Right atrium auricular region (tissue), 2 donors: ENCODE data around the gene ARHGEF6. TPM values are rescaled to one million over a fixed set of nuclear protein-coding genes. Genes with fewer than 3 reads are reported as not detected.
"Not testable (repeated sequence)": the region's sequence is repeated elsewhere in the genome, so short reads cannot be mapped to it uniquely, and the experiment has no call there.

Experiments
- DNase-seq: peaks from one replicate; pipeline ENCODE4 v3.0.0-alpha.2; 2019; ENCODE audit warnings: low spot score
- H3K27ac ChIP-seq, 2 donors: fragments of 200-600 bp; sonication (generic); 1 replicate in 1 of 2; 2 replicates in 1 of 2; pipeline ENCODE4 v1.5.1; 2016 to 2019
- H3K27me3 ChIP-seq, 2 donors: fragments of 200-600 bp; sonication (generic); one replicate each; pipeline versions ENCODE4 v1.5.1 to v1.6.0; 2017 to 2019
- H3K36me3 ChIP-seq: fragments of 200-600 bp; sonication (generic); one replicate; pipeline ENCODE4 v1.5.1; 2016
- H3K4me1 ChIP-seq, 2 donors: fragments of 200-600 bp; sonication (generic); one replicate each; pipeline versions ENCODE4 v1.5.1 to v1.6.0; 2017 to 2019
- H3K4me3 ChIP-seq, 2 donors: fragments of 200-600 bp; sonication (generic); 1 replicate in 1 of 2; 2 replicates in 1 of 2; pipeline ENCODE4 v1.5.1; 2017 to 2019; ENCODE audit warnings: mild to moderate bottlenecking in 1 of 2, moderate library complexity in 1 of 2
- H3K9me3 ChIP-seq, 2 donors: fragments of 200-600 bp; sonication (generic); one replicate each; pipeline ENCODE4 v1.5.1; 2019
- CTCF ChIP-seq, 2 donors: fragments of 200-600 bp; sonication (generic); IDR thresholded peaks; one replicate each; pipeline ENCODE4 v1.5.1; 2019; ENCODE audit warnings: antibody characterized with exemption in 2 of 2
- total RNA-seq, 2 donors: library from RNA; depleted of rRNA; stranded (reverse); fragments of >200 nt; gene quantifications; one replicate each; pipeline ENCODE4 v1.1.0, GENCODE V29; 2016

Gene ARHGEF6
- total RNA-seq, 2 donors from 2014 or later: 41.3 to 45.8 TPM

DNA sequence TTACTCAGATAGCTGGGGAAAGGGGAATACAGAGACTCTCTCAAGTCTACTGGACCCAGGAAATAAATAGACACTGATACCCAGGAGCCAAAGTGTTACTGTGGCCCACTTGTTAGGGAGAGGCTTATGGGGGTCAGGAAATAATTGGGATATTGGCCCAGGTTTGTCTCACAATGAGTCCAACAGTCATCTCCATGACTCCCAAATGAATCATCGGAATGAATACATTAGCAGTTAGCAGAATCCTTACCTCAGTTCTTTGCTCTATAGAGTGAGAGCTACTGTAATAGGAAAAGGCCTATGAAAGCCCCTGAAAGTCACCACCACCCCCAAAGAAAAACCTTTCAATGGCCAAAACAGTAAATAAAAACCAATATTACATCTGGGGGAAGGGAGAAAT lies 42.4 kb upstream of the ARHGEF6 start:
- Histone ChIP-seq H3K36me3 (peaks cover 5% of the 10 kb centered on the region), H3K27me3 (no peaks in the 10 kb centered on the region), H3K9me3 (no peaks in the 10 kb centered on the region), H3K4me3 (no peak overlapping the region), H3K4me1 (no peaks in the 10 kb centered on the region), H3K27ac (peak overlapping the region in 1 of 2 donors; percentile 50)
- no peak for DNase-seq
- TF ChIP-seq CTCF (IDR thresholded peaks at IDR 0.05): no peak

DNA sequence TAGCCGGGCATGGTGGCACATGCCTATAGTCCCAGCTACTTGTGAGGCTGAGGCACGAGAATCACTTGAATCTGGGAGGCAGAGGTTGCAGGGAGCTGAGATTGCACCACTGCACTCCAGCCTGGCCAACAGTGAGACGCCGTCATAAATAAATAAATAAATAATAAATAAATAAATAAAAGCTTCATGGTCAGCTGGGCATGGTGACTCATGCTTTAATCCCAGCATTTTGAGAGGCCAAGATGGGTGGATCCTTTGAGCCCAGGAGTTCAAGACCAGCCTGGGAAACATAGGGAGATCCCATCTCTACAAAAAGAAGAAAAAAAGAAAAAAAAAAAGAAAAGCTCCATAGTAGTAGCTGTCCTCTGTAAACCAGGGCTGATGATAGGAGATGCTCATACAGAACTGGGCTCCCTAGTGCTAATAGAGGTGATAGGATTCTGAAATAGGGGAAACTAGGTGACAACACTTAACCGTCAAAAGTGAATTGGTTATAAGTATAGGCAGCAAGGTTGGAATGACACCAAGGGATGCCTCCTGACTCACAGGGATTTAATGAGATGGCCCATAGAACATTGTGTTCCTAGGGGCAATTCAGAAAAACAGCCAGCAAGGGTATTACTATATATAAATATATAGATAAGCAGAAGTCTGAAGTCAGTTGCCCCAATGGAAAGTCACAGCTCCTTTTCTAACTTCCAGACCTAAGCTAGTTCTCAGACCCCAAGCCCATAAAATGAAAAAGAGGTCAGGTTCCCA lies 41.8 kb upstream of the ARHGEF6 start:
- H3K4me1 ChIP-seq: no peaks in the 10 kb centered on the region
- H3K27me3 ChIP-seq: no peaks in the 10 kb centered on the region
- H3K27ac ChIP-seq: peak overlapping the region in 1 of 2 donors; percentile 50
- no peaks in the 10 kb centered on the region for H3K9me3 ChIP-seq
- no peak for DNase-seq
- no peak overlapping the region for H3K4me3 ChIP-seq
- no peak for TF ChIP-seq CTCF (IDR thresholded peaks at IDR 0.05)
- H3K36me3 ChIP-seq: peaks cover 5% of the 10 kb centered on the region

DNA sequence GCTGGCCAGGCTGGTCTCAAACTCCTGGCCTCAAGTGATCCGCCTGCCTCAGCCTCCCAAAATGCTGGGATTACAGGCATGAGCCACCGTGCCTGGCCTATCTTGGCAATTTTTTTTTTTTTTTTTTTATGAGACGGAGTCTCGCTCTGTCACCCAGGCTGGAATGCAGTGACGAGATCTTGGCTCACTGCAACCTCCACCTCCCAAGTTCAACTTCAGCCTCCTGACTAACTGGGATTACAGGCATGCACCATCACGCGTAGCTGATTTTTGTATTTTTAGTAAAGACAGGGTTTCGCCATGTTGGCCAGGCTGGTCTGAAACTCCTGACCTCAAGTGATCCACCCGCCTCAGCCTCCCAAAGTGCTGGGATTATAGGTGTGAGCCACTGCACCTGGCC lies 39.0 kb upstream of the ARHGEF6 start:
- H3K27ac ChIP-seq: not testable (repeated sequence)

GRCh38 chrX:136819031-136819703 lies 38.4 kb upstream of the ARHGEF6 start:
- Histone ChIP-seq H3K4me3 (no peak overlapping the region), H3K27me3 (no peaks in the 10 kb centered on the region), H3K36me3 (peaks cover 5% of the 10 kb centered on the region), H3K27ac (no peak overlapping the region), H3K4me1 (no peaks in the 10 kb centered on the region), H3K9me3 (no peaks in the 10 kb centered on the region)
- no peak for DNase-seq
- TF ChIP-seq CTCF (IDR thresholded peaks at IDR 0.05): no peak

More for the DNA sequence above, 39.0 kb upstream of the ARHGEF6 start:
- not testable (repeated sequence) for H3K36me3 ChIP-seq, DNase-seq, H3K9me3 ChIP-seq, H3K4me3 ChIP-seq, H3K4me1 ChIP-seq, H3K27me3 ChIP-seq

DNA sequence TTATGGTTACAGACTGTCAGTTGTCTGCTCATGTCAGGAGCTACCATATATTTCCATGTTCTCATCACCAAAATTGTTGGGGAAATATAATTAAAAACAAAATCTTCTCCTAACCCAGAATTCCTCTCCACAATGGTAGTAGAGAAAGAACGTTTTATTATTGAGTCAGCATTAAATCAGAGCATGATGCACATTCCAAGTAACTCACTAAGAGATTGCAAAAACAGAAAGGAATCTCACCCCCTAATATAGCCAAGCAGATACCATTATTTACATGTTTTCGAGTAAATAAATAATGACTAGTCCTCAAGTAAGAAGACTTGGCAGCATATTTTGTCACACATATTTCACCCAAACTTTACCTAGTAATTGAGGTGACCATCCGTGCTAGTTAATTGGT lies 36.2 kb upstream of the ARHGEF6 start:
- Histone ChIP-seq H3K4me3 (no peak overlapping the region), H3K4me1 (no peaks in the 10 kb centered on the region), H3K27me3 (no peaks in the 10 kb centered on the region), H3K9me3 (no peaks in the 10 kb centered on the region), H3K27ac (no peak overlapping the region), H3K36me3 (peaks cover 5% of the 10 kb centered on the region)
- TF ChIP-seq CTCF (IDR thresholded peaks at IDR 0.05): no peak
- DNase-seq: no peak

DNA sequence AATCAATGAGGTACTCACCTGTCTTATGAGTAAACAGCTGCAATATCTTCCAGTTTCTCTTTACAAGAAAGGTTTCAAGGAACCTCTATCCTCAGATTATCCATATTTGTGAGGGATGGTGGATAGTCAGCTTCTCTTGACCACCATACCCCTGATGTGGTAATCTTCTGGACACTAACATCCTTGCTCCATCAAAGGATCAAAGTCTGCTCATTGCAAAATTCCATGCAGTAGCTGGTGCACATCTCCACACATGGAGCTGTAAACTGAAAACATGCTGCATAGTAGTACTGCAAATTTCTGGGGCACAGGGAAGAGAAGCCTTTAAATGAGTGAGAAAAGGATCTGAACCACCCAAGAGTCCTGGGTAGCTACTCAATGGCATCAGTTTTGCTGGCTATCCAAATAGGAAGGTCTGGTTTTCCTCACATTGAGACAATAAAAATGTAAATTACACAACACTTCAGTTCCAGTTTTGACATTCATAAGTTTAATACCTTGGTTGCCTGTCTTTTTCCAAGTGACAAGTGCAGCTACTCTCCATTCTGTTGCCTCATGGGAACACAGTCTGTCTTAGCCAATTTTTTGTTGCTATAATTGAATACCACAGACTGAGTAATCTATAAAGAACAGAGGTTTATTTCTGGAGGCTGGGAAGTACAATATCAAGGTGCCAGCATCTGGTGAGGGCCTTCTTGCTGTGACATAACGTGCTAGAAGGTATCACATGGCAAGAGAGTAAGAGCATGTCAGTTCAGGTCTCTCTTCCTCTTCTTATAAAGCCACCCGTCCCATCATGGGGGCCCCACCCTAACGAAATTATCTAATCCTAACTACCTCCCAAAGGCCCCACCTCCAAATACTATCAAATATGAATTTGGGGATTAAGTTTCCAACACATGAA lies 34.4 kb upstream of the ARHGEF6 start:
- no peaks in the 10 kb centered on the region for H3K4me1 ChIP-seq
- no peak for TF ChIP-seq CTCF (IDR thresholded peaks at IDR 0.05)

More for the DNA sequence above, 34.4 kb upstream of the ARHGEF6 start:
- Histone ChIP-seq H3K9me3 (no peaks in the 10 kb centered on the region), H3K4me3 (no peak overlapping the region), H3K27ac (no peak overlapping the region), H3K36me3 (no peaks in the 10 kb centered on the region), H3K27me3 (no peaks in the 10 kb centered on the region)
- no peak for DNase-seq
